Lung (tissue), 12 donors: ENCODE results near the gene DBNDD1. TPM values are rescaled to one million over a fixed set of nuclear protein-coding genes. Genes with fewer than 3 reads are reported as not detected.

Experiments
- ATAC-seq: fragments of 200-7000 bp; cut with Tn5 transposase; one replicate; pipeline ENCODE4 v1.9.1; 2020; ENCODE audit warnings: moderate number of reproducible peaks; ENCODE audit not compliant: insufficient read depth, low FRiP score
- DNase-seq, 3 donors: peaks; one replicate each; pipeline ENCODE4 v3.0.0-alpha.2; 2013 to 2017
- H3K27ac ChIP-seq, 2 donors: one replicate each; pipeline ENCODE4 v1.5.1; 2013; ENCODE audit warnings: mild to moderate bottlenecking in 2 of 2, moderate library complexity in 2 of 2, control low read depth in 1 of 2, inconsistent platforms in 1 of 2, low read depth in 1 of 2, low read length in 1 of 2
- H3K27me3 ChIP-seq, 3 donors: one replicate each; pipeline ENCODE4 v1.5.1; 2013; ENCODE audit warnings: low read length in 2 of 3; ENCODE audit not compliant: control insufficient read depth in 3 of 3, insufficient read depth in 3 of 3
- H3K36me3 ChIP-seq, 4 donors: one replicate each; pipeline ENCODE4 v1.5.1; 2013; ENCODE audit warnings: low read length in 4 of 4, mild to moderate bottlenecking in 1 of 4, moderate library complexity in 1 of 4; ENCODE audit not compliant: control insufficient read depth in 4 of 4, insufficient read depth in 4 of 4
- H3K4me1 ChIP-seq, 5 donors: one replicate each; pipeline ENCODE4 v1.5.1; 2013; ENCODE audit warnings: low read length in 5 of 5, mild to moderate bottlenecking in 2 of 5, moderate library complexity in 1 of 5; ENCODE audit not compliant: control insufficient read depth in 5 of 5, insufficient read depth in 5 of 5
- H3K4me3 ChIP-seq: one replicate; pipeline ENCODE4 v1.5.1; 2013; ENCODE audit warnings: mild to moderate bottlenecking, control low read depth, moderate library complexity
- H3K9ac ChIP-seq, 2 donors: one replicate each; pipeline ENCODE4 v1.5.1; 2013; ENCODE audit warnings: low read length in 2 of 2, control low read depth in 1 of 2; ENCODE audit not compliant: insufficient read depth in 1 of 2
- H3K9me3 ChIP-seq, 4 donors: one replicate each; pipeline ENCODE4 v1.5.1; 2013; ENCODE audit warnings: low read length in 3 of 4, mild to moderate bottlenecking in 1 of 4, moderate library complexity in 1 of 4; ENCODE audit not compliant: control insufficient read depth in 4 of 4, insufficient read depth in 3 of 4
- WGBS, 2 donors: extraction: QIAGEN DNeasy Blood & Tissue Kit; methylation state at CpG; one replicate each; pipeline ENCODE4 v1.1.7; 2013; 5-methylcytosine and 5-hydroxymethylcytosine counted together
- polyA plus RNA-seq, 2 donors: library from polyadenylated mRNA; stranded (reverse); fragments of 200-250 nt; gene quantifications; one replicate each; pipeline ENCODE4 v1.2.1, GENCODE V29; 2013
- total RNA-seq, 2 donors: library from RNA; depleted of rRNA in 1 of 2; stranded (reverse); fragments of >200 nt in 1 of 2; gene quantifications; one replicate each; pipeline ENCODE4 v1.2.1, GENCODE V29; 2014 to 2021
- TF ChIP-seq, protein P1 (sequence below): IDR thresholded peaks from 2 replicates; pipeline ENCODE4 v1.5.1; 2012; ENCODE audit warnings: mild to moderate bottlenecking; ENCODE audit errors: control extremely low read depth, extremely low read depth
- donor health status: control.
- donor health status: control.
- donor health status: Bipolar disorder and iron deficiency.
- donor health status: healthy.
- donor health status: DM: yes; HTN: yes; CAD: no.

DBNDD1 gene
- total and polyA plus RNA-seq, 4 donors, result 2.5 to 5.8 (median 4.5) TPM

DNA sequence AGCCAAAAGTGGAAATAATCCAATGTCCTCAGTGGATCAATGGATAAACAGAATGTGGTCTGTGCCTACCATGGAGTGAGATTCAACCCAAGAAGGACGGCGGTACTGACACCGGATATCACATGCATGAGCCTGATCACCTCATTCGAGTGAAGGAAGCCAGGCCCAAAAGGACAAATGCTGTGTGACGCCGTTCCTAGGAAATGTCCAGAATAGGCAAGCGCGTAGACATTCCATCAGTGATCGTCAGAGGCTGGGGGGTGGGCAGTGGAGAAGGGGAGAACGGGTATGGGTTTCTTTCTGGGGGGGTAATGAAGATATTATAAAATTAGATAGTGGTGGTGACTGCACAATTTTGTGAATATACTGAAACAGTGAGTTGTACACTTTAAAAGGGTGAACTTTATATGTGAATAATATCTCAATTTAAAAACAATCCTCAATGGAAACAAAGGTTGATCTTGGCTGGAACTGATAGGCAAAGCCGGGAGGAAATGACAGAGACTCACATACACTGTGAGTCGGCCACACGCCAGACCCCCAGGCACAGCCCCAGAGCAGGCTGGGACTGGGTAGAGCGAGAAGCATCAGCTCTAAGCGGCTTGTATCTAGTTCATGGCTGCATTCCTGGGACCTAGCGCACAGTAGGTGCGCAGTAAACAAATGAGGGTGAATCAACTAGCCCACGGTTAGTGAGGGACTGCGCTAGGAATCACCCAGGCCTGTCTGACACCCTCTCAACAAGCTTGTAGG, 3.5 kb downstream of the DBNDD1 start:
- DNase-seq (no peak), ATAC-seq (no peak)
- Histone ChIP-seq H3K9me3 (no peaks in the 10 kb centered on the region), H3K36me3 (no peaks in the 10 kb centered on the region), H3K27ac (no peak overlapping the region), H3K4me1 (peaks cover 0 to 4% (median 0%) of the 10 kb centered on the region in 5 donors), H3K9ac (no peak overlapping the region), H3K27me3 (peaks cover 0 to 5% (median 0%) of the 10 kb centered on the region in 3 donors), H3K4me3 (no peak overlapping the region)
- 88 to 90% methylated on average over 19 of the region's 19 CpGs for WGBS, 2 donors
- TF ChIP-seq, protein P1, sequence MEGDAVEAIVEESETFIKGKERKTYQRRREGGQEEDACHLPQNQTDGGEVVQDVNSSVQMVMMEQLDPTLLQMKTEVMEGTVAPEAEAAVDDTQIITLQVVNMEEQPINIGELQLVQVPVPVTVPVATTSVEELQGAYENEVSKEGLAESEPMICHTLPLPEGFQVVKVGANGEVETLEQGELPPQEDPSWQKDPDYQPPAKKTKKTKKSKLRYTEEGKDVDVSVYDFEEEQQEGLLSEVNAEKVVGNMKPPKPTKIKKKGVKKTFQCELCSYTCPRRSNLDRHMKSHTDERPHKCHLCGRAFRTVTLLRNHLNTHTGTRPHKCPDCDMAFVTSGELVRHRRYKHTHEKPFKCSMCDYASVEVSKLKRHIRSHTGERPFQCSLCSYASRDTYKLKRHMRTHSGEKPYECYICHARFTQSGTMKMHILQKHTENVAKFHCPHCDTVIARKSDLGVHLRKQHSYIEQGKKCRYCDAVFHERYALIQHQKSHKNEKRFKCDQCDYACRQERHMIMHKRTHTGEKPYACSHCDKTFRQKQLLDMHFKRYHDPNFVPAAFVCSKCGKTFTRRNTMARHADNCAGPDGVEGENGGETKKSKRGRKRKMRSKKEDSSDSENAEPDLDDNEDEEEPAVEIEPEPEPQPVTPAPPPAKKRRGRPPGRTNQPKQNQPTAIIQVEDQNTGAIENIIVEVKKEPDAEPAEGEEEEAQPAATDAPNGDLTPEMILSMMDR, result no peak

DNA sequence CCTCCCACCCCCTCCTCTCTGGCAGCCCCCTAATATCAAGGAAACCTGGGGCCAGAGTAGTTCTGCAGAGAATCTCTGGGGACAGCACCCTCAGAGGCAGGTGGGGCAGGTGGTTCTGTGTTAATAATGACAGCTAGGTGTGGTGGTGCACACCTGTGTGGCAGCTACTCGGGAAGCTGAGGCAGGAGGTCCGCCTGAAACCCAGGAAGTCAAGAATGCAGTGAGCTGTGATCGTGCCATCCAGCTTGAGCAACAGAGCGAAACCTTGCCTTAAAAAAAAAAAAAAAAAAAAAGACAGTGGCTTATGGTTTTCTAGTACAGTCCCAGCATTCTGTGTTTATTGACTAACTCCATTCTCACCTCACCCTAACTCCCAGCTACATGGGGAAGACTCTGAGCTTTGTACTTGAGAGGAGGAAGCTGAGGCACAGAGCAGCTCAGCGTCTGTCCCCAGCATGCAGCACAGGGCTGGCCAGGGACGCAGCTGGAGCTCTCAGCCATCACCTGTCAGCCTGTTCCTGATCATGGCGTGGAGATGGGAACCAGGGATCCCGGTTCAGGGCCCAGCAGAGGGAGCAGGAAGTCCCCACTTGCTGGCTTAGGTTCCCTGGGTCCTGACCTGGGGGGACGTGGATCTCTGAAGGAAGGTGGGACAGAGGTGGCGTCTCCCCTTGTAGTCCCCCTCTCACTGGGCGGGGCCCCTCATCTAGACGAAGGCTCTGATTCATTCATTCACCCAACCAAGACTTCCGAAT, 6.1 kb downstream of the DBNDD1 start:
- no peak for DNase-seq
- Histone ChIP-seq H3K9me3 (no peaks in the 10 kb centered on the region), H3K4me3 (no peak overlapping the region), H3K9ac (no peak overlapping the region), H3K4me1 (no peaks in the 10 kb centered on the region), H3K27ac (no peak overlapping the region), H3K27me3 (peaks cover 0 to 3% (median 0%) of the 10 kb centered on the region in 3 donors), H3K36me3 (no peaks in the 10 kb centered on the region)
- TF ChIP-seq, protein P1, result no peak
- 76 to 79% methylated on average over 13 of the region's 13 CpGs for WGBS, 2 donors
- ATAC-seq, result no peak

DNA sequence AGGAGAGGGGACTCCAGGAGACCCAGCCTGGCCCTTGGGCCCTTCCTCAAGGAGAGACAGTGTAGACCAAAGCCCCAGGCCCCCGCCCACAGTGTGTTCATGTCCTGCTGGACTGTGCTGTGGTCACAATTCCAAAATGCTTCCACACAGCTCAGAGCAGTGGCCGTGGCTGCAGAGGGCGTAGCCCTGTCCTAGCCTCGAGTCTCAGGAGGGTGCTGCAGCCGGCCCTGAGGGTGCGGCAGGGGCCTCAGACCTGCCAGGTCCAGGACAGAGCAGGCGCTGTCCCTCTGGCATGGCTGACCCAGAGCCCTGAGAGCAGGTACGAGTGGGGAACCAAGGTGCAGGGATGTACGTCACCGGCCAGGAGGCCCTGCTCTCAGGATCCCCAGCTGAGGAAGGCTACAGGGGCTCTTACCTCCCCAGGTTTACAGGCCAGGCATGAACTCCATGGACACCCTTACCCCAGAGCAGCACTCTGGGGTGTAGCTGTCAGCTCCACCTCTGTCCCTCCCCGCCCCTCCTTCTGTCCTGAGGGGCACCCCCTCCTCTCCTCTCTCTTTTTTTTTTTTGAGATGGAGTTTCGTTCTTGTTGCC, 7.3 kb downstream of the DBNDD1 start:
- Histone ChIP-seq H3K4me3 (no peak overlapping the region), H3K27ac (no peak overlapping the region), H3K36me3 (no peaks in the 10 kb centered on the region), H3K4me1 (no peaks in the 10 kb centered on the region), H3K9me3 (no peaks in the 10 kb centered on the region), H3K9ac (no peak overlapping the region), H3K27me3 (no peaks in the 10 kb centered on the region)
- DNase-seq (no peak), ATAC-seq (no peak)
- TF ChIP-seq, protein P1, result no peak
- WGBS, 2 donors, result 88 to 92% methylated on average over 12 of the region's 12 CpGs
